Vagina (tissue), 2 donors: ENCODE measurements around the gene SMARCD2.
"Not testable (repeated sequence)": the region's sequence is repeated elsewhere in the genome, so short reads cannot be mapped to it uniquely, and the experiment has no call there.

ENCODE experiments used
- CTCF ChIP-seq, 3 experiments: fragments of 450-650 bp in 2 of 3; fragments of 200-600 bp in 1 of 3; sonication (generic) in 1 of 3; IDR thresholded peaks; one replicate each; pipeline ENCODE4 v1.5.1; 2017 to 2019; ENCODE audit warnings: antibody characterized with exemption in 3 of 3, mild to moderate bottlenecking in 2 of 3, moderate library complexity in 2 of 3
- POLR2A ChIP-seq, 2 donors: fragments of 450-650 bp; IDR thresholded peaks; one replicate each; pipeline ENCODE4 v1.6.1; 2017; ENCODE audit warnings: antibody characterized with exemption in 2 of 2, mild to moderate bottlenecking in 2 of 2, moderate library complexity in 2 of 2
- POLR2AphosphoS5 ChIP-seq, 2 donors: sonication (generic); formaldehyde crosslinking; IDR thresholded peaks; one replicate each; pipeline ENCODE4 v1.9.0; 2017; ENCODE audit warnings: antibody characterized with exemption in 2 of 2, mild to moderate bottlenecking in 2 of 2, low read depth in 1 of 2; ENCODE audit not compliant: insufficient read depth in 1 of 2

GRCh38 chr17:63885119-63885518 is 42.6 kb upstream of the SMARCD2 start:
- TF ChIP-seq CTCF (IDR thresholded peaks at IDR 0.05); POLR2A (IDR thresholded peaks at IDR 0.05); POLR2AphosphoS5 (IDR thresholded peaks at IDR 0.05; ENCODE audit: insufficient read depth in 1 of 2, low read depth in 1 of 2): not testable (repeated sequence)
